Activated T-helper 2 cell treated with anti-CD3 and anti-CD28 coated beads, Interferon-gamma antibody, Interleukin-2, Interleukin-4, amounts not matched to agents 10 μg/mL and 5 μg/mL and 100 μg/mL, durations not matched to agents 14 hours and 24 hours and 36 hours (primary cell): ENCODE results near the gene CHSY1. TPM values are rescaled to one million over a fixed set of nuclear protein-coding genes. Genes with fewer than 3 reads are reported as not detected.

Source experiments
- DNase-seq: peaks from one replicate; pipeline ENCODE4 v3.0.0; 2021; ENCODE audit warnings: low spot score
- H3K27ac Mint-ChIP-seq: one replicate; pipeline ENCODE4 v1.8.0; 2021; ENCODE audit warnings: mixed read lengths
- H3K27me3 Mint-ChIP-seq: one replicate; pipeline ENCODE4 v1.8.0; 2021; ENCODE audit warnings: low read depth, mixed read lengths
- H3K36me3 Mint-ChIP-seq: one replicate; pipeline ENCODE4 v1.8.0; 2021; ENCODE audit warnings: low read depth, mixed read lengths
- H3K4me1 Mint-ChIP-seq: one replicate; pipeline ENCODE4 v1.8.0; 2021; ENCODE audit warnings: low read depth, mixed read lengths
- H3K4me3 Mint-ChIP-seq: one replicate; pipeline ENCODE4 v1.8.0; 2021; ENCODE audit warnings: low read depth, mild to moderate bottlenecking, moderate library complexity, mixed read lengths
- H3K9me3 Mint-ChIP-seq: one replicate; pipeline ENCODE4 v1.8.0; 2021; ENCODE audit warnings: mixed read lengths
- intact Hi-C: fragments of 100-400 bp; cut with micrococcal nuclease; formaldehyde crosslinking; loops from one replicate; pipeline ENCODE4 v1.15.1; 2023
- total RNA-seq: library from RNA; stranded (reverse); gene quantifications from 2 replicates; pipeline ENCODE4 v1.2.3, GENCODE V29; 2022

Gene CHSY1
- total RNA-seq, 1 donor from 2014 or later: 52.2 TPM

GRCh38 chr15:101174152-101174920, 77.5 kb downstream of the CHSY1 start:
- Mint-ChIP-seq H3K4me3 (no peak overlapping the region), H3K27ac (peak overlapping the region; percentile 8), H3K4me1 (peaks cover 53% of the 10 kb centered on the region), H3K36me3 (peaks cover 68% of the 10 kb centered on the region), H3K9me3 (no peaks in the 10 kb centered on the region), H3K27me3 (no peaks in the 10 kb centered on the region)
- intact Hi-C loops: no loop called here
- DNase-seq: no peak

- Mint-ChIP-seq H3K4me1 (peaks cover 54% of the 10 kb centered on the region), H3K36me3 (peaks cover 62% of the 10 kb centered on the region)
Measured at GRCh38 chr15:101173233-101174119, 78.4 kb downstream of the CHSY1 start.

GRCh38 chr15:101172501-101173071, 79.3 kb downstream of the CHSY1 start:
- Mint-ChIP-seq H3K36me3 (peaks cover 53% of the 10 kb centered on the region), H3K9me3 (no peaks in the 10 kb centered on the region), H3K27ac (no peak overlapping the region), H3K4me1 (peaks cover 61% of the 10 kb centered on the region), H3K27me3 (no peaks in the 10 kb centered on the region), H3K4me3 (no peak overlapping the region)
- intact Hi-C loops: no loop called here
- DNase-seq: no peak

More at GRCh38 chr15:101173233-101174119, 78.4 kb downstream of the CHSY1 start:
- DNase-seq: no peak
- intact Hi-C loops: no loop called here
- no peaks in the 10 kb centered on the region for H3K27me3 Mint-ChIP-seq
- peak overlapping the region; percentile 49 for H3K27ac Mint-ChIP-seq
- H3K9me3 Mint-ChIP-seq: no peaks in the 10 kb centered on the region
- H3K4me3 Mint-ChIP-seq: no peak overlapping the region

GRCh38 chr15:101171954-101172353, 79.9 kb downstream of the CHSY1 start:
- no peak overlapping the region for H3K27ac Mint-ChIP-seq
- H3K9me3 Mint-ChIP-seq: peaks cover 4% of the 10 kb centered on the region
- peaks cover 62% of the 10 kb centered on the region for H3K4me1 Mint-ChIP-seq
- intact Hi-C loops: no loop called here
- H3K36me3 Mint-ChIP-seq: peaks cover 53% of the 10 kb centered on the region
- no peak overlapping the region for H3K4me3 Mint-ChIP-seq
- no peak for DNase-seq
- no peaks in the 10 kb centered on the region for H3K27me3 Mint-ChIP-seq

GRCh38 chr15:101170568-101171350, 81.1 kb downstream of the CHSY1 start:
- no peaks in the 10 kb centered on the region for H3K27me3 Mint-ChIP-seq
- H3K4me3 Mint-ChIP-seq: no peak overlapping the region
- peaks cover 53% of the 10 kb centered on the region for H3K4me1 Mint-ChIP-seq
- intact Hi-C loops: no loop called here
- H3K27ac Mint-ChIP-seq: peak overlapping the region; percentile 40
- DNase-seq: no peak
- H3K9me3 Mint-ChIP-seq: peaks cover 16% of the 10 kb centered on the region
- peaks cover 53% of the 10 kb centered on the region for H3K36me3 Mint-ChIP-seq

- H3K36me3 Mint-ChIP-seq: peaks cover 47% of the 10 kb centered on the region
- intact Hi-C loops: loop anchor here (2.0 kb wide), 1 partner anchor 37 kb away; no protein-coding TSS in a partner anchor
- no peak overlapping the region for H3K4me3 Mint-ChIP-seq
- peaks cover 27% of the 10 kb centered on the region for H3K9me3 Mint-ChIP-seq
- H3K4me1 Mint-ChIP-seq: peaks cover 47% of the 10 kb centered on the region
- H3K27ac Mint-ChIP-seq: peak overlapping the region; percentile 92
- DNase-seq: no peak
- no peaks in the 10 kb centered on the region for H3K27me3 Mint-ChIP-seq
Measured at GRCh38 chr15:101169495-101170071, 82.3 kb downstream of the CHSY1 start.

GRCh38 chr15:101168898-101169494, 82.9 kb downstream of the CHSY1 start:
- no peak for DNase-seq
- Mint-ChIP-seq H3K27ac (peak overlapping the region; percentile 92), H3K9me3 (peaks cover 32% of the 10 kb centered on the region), H3K36me3 (peaks cover 47% of the 10 kb centered on the region), H3K27me3 (no peaks in the 10 kb centered on the region), H3K4me3 (peak overlapping the region; percentile 39), H3K4me1 (peaks cover 47% of the 10 kb centered on the region)
- intact Hi-C loops: loop anchor here (1.0 to 2.0 kb wide), 4 partner anchors 10 to 45 kb away; no protein-coding TSS in a partner anchor

GRCh38 chr15:101168463-101168824, 83.4 kb downstream of the CHSY1 start:
- Mint-ChIP-seq H3K9me3 (peaks cover 38% of the 10 kb centered on the region), H3K4me1 (peaks cover 47% of the 10 kb centered on the region), H3K27ac (peak overlapping the region; percentile 92), H3K36me3 (peaks cover 48% of the 10 kb centered on the region), H3K4me3 (peak overlapping the region; percentile 43), H3K27me3 (no peaks in the 10 kb centered on the region)
- DNase-seq: no peak
- intact Hi-C loops: loop anchor here (1.0 to 2.0 kb wide), 4 partner anchors 9 to 44 kb away; no protein-coding TSS in a partner anchor

- H3K27ac Mint-ChIP-seq: peak overlapping the region; percentile 92
- no peaks in the 10 kb centered on the region for H3K27me3 Mint-ChIP-seq
- H3K4me1 Mint-ChIP-seq: peaks cover 44% of the 10 kb centered on the region
- peaks cover 39% of the 10 kb centered on the region for H3K9me3 Mint-ChIP-seq
- intact Hi-C loops: loop anchor here (1.0 to 2.0 kb wide), 4 partner anchors 9 to 44 kb away; no protein-coding TSS in a partner anchor
- H3K4me3 Mint-ChIP-seq: peak overlapping the region; percentile 43
- H3K36me3 Mint-ChIP-seq: peaks cover 44% of the 10 kb centered on the region
- peak; percentile 80 for DNase-seq
Measured at GRCh38 chr15:101167753-101168462, 83.9 kb downstream of the CHSY1 start.

GRCh38 chr15:101167411-101167752, 84.5 kb downstream of the CHSY1 start:
- no peaks in the 10 kb centered on the region for H3K27me3 Mint-ChIP-seq
- peak overlapping the region; percentile 92 for H3K27ac Mint-ChIP-seq
- intact Hi-C loops: no loop called here
- peaks cover 41% of the 10 kb centered on the region for H3K36me3 Mint-ChIP-seq
- peaks cover 42% of the 10 kb centered on the region for H3K4me1 Mint-ChIP-seq
- peaks cover 39% of the 10 kb centered on the region for H3K9me3 Mint-ChIP-seq
- DNase-seq: no peak
- H3K4me3 Mint-ChIP-seq: peak overlapping the region; percentile 43

GRCh38 chr15:101165905-101166471, 85.9 kb downstream of the CHSY1 start:
- H3K4me3 Mint-ChIP-seq: no peak overlapping the region
- H3K27me3 Mint-ChIP-seq: no peaks in the 10 kb centered on the region
- H3K27ac Mint-ChIP-seq: no peak overlapping the region
- DNase-seq: no peak
- intact Hi-C loops: no loop called here
- peaks cover 39% of the 10 kb centered on the region for H3K9me3 Mint-ChIP-seq
- H3K36me3 Mint-ChIP-seq: peaks cover 46% of the 10 kb centered on the region
- H3K4me1 Mint-ChIP-seq: peaks cover 49% of the 10 kb centered on the region
